GM12878 (cell line): ENCODE data around the gene ARHGEF17. TPM values are rescaled to one million over a fixed set of nuclear protein-coding genes. Genes with fewer than 3 reads are reported as not detected.

Experiments
- ATAC-seq: fragments of 200-7000 bp; cut with Tn5 transposase; 3 replicates; pipeline ENCODE4 v1.9.1; 2020; ENCODE audit warnings: mild to moderate bottlenecking, moderate library complexity
- BruUV-seq: library from RNA; stranded (reverse); fragments of 400-500 nt; replicated peaks from 2 replicates; lab custom pipeline; 2021; lab: Mats Ljungman, UMichigan
- CTCF ChIA-PET: fragments of 300-600 bp; sonication (Branson Sonifier 250); formaldehyde crosslinking; extraction: SDS; loops from one replicate; lab custom pipeline; 2021; ENCODE audit warnings: inconsistent platforms; lab: Yijun Ruan, JAX
- POLR2A ChIA-PET: fragments of 350-600 bp; formaldehyde crosslinking; extraction: SDS; loops from one replicate; lab custom pipeline; 2021; ENCODE audit warnings: inconsistent platforms; lab: Charles Lee
- RAD21 ChIA-PET: fragments of 300-600 bp; sonication (Branson Sonifier 250); formaldehyde crosslinking; loops from one replicate; lab custom pipeline; 2023; ENCODE audit warnings: antibody characterized with exemption; ENCODE audit not compliant: unreplicated experiment; lab: Charles Lee
- SMC1A ChIA-PET: fragments of 300-600 bp; sonication (Branson Sonifier 250); formaldehyde crosslinking; loops from one replicate; lab custom pipeline; 2023; ENCODE audit not compliant: unreplicated experiment, uncharacterized antibody; lab: Charles Lee
- DNase-seq: peaks from one replicate; pipeline ENCODE4 v3.0.0-alpha.2; 2011; ENCODE audit warnings: low read depth, low spot score
- FAIRE-seq: peaks from 3 replicates; lab custom pipeline; 2011; peaks lifted over from hg19 to GRCh38; lab: Jason Lieb, UNC
- H2AFZ ChIP-seq: 2 replicates; pipeline ENCODE4 v1.6.0; 2011; ENCODE audit warnings: low read depth, low read length, control low read depth; ENCODE audit not compliant: control insufficient read depth
- H3K27ac ChIP-seq: 2 replicates; pipeline ENCODE4 v1.5.1; 2011; ENCODE audit warnings: control low read depth; ENCODE audit not compliant: control insufficient read depth, insufficient read depth
- H3K27me3 ChIP-seq, 2 experiments: replicated peaks in 1 of 2; 2 replicates each; pipeline versions ENCODE4 v1.6.0 to v1.6.1; 2011; ENCODE audit warnings: low read length in 1 of 2; ENCODE audit not compliant: control insufficient read depth in 2 of 2, insufficient read depth in 2 of 2
- H3K36me3 ChIP-seq, 2 experiments: 2 replicates each; pipeline ENCODE4 v1.5.1; 2011; ENCODE audit warnings: low read length in 1 of 2; ENCODE audit not compliant: control insufficient read depth in 2 of 2, insufficient read depth in 2 of 2
- H3K4me1 ChIP-seq: 2 replicates; pipeline ENCODE4 v1.6.1; 2011; ENCODE audit warnings: mild to moderate bottlenecking, low read length, moderate library complexity, mixed read lengths; ENCODE audit not compliant: control insufficient read depth, insufficient read depth
- H3K4me2 ChIP-seq: 2 replicates; pipeline ENCODE4 v1.6.0; 2011; ENCODE audit warnings: control low read depth; ENCODE audit not compliant: control insufficient read depth, insufficient read depth
- H3K4me3 ChIP-seq: fragments of 200-600 bp; sonication (generic); 2 replicates; pipeline ENCODE4 v1.5.1; 2016
- H3K79me2 ChIP-seq: 2 replicates; pipeline ENCODE4 v1.6.0; 2011; ENCODE audit warnings: low read length; ENCODE audit not compliant: control insufficient read depth, insufficient read depth
- H3K9ac ChIP-seq: 2 replicates; pipeline ENCODE4 v1.8.0; 2011; ENCODE audit warnings: low read length, control low read depth, mixed read lengths; ENCODE audit not compliant: control insufficient read depth, insufficient read depth
- H3K9me3 ChIP-seq: replicated peaks from 3 replicates; pipeline ENCODE4 v1.5.1; 2011; ENCODE audit warnings: mild to moderate bottlenecking, low read length; ENCODE audit not compliant: control insufficient read depth, insufficient read depth
- H4K20me1 ChIP-seq: 2 replicates; pipeline ENCODE4 v1.6.0; 2011; ENCODE audit not compliant: control insufficient read depth, insufficient read depth
- BCL3 ChIP-seq: IDR thresholded peaks from 2 replicates; pipeline ENCODE4 v1.6.1; 2011; ENCODE audit warnings: borderline replicate concordance, low read depth, mild to moderate bottlenecking, moderate library complexity, low read length; ENCODE audit not compliant: insufficient read depth, poor library complexity, severe bottlenecking
- HDGF ChIP-seq: fragments of 450-650 bp; IDR thresholded peaks from 2 replicates; pipeline ENCODE4 v1.6.1; 2016; ENCODE audit warnings: antibody characterized with exemption
- MYC ChIP-seq: IDR thresholded peaks from 2 replicates; pipeline ENCODE4 v1.6.1; 2011; ENCODE audit warnings: mild to moderate bottlenecking, low read length, moderate library complexity, inconsistent platforms; ENCODE audit not compliant: insufficient read depth, insufficient replicate concordance, insufficient read length, severe bottlenecking
- NBN ChIP-seq: fragments of 450-650 bp; IDR thresholded peaks from 2 replicates; pipeline ENCODE4 v1.6.1; 2016
- PBX3 ChIP-seq: IDR thresholded peaks from 2 replicates; pipeline ENCODE4 v1.6.1; 2011; ENCODE audit warnings: mild to moderate bottlenecking, low read depth, low read length, moderate library complexity; ENCODE audit not compliant: insufficient replicate concordance
- POLR2AphosphoS5 ChIP-seq: IDR thresholded peaks from 2 replicates; pipeline ENCODE4 v1.6.1; 2011; ENCODE audit warnings: mild to moderate bottlenecking, low read length, inconsistent platforms
- TAF1 ChIP-seq: IDR thresholded peaks from 2 replicates; pipeline ENCODE4 v1.6.1; 2011; ENCODE audit warnings: mild to moderate bottlenecking, low read depth, low read length, borderline replicate concordance
- ZBTB4 ChIP-seq: fragments of 450-650 bp; formaldehyde crosslinking; IDR thresholded peaks from 2 replicates; pipeline ENCODE4 v1.4.0; 2022; ENCODE audit warnings: mild to moderate bottlenecking, moderate library complexity
- ZNF274 ChIP-seq: IDR thresholded peaks from one replicate; pipeline ENCODE4 v1.8.0; 2011; ENCODE audit not compliant: insufficient read length, insufficient read depth
- WGBS: methylation state at CpG from one replicate; pipeline ENCODE4 v1.1.6; 2016; ENCODE audit warnings: low lambda C conversion rate; ENCODE audit not compliant: insufficient replicate concordance, insufficient coverage; ENCODE audit errors: missing lambda C conversion rate; 5-methylcytosine and 5-hydroxymethylcytosine counted together
- in situ Hi-C: fragments of 300-500 bp; cut with MboI; formaldehyde crosslinking; loops from 9 replicates; pipeline ENCODE4 v1.14.3; 2018; ENCODE audit warnings: mixed read lengths
- intact Hi-C: fragments of 100-400 bp; cut with micrococcal nuclease; formaldehyde crosslinking; loops from one replicate; pipeline ENCODE4 v1.14.2; 2022; ENCODE audit not compliant: unreplicated experiment
- polyA plus RNA-seq, 11 experiments: library from polyadenylated mRNA; depleted of rRNA in 4 of 11; unstranded in 6 of 11; stranded (reverse) in 5 of 11; fragments of >200 nt; fragmentation: Nextera tagmentation in 4 of 11; fragmentation: Illumina TruSeq in 1 of 11; extraction: Ambion mirVana in 4 of 11; extraction: Trizol in 1 of 11; gene quantifications; 1 replicate in 1 of 11; 2 replicates in 10 of 11; pipeline versions ENCODE4 v1.2.1 to v1.2.3, GENCODE V29; 2011 to 2016; ENCODE audit warnings: inconsistent platforms in 2 of 11, missing spikeins in 2 of 11, low read depth in 1 of 11
- total RNA-seq, 4 experiments: library from RNA; depleted of rRNA in 3 of 4; stranded (reverse); fragments of >200 nt in 3 of 4; fragmentation: Illumina TruSeq in 1 of 4; extraction: Trizol in 1 of 4; gene quantifications; 2 replicates each; pipeline versions ENCODE4 v1.2.1 to v1.2.3, GENCODE V29; 2013 to 2021
- TF ChIP-seq, protein P1 (sequence below): fragments of 450-650 bp; IDR thresholded peaks from 2 replicates; pipeline ENCODE4 v1.6.1; 2017; ENCODE audit warnings: mild to moderate bottlenecking

ARHGEF17 gene
- total and polyA plus RNA-seq, 10 of the 15 experiments (the other 5 are each of a cell fraction or from before 2014, with no cell fraction given), result 0.15 to 11.0 (median 1.7) TPM

DNA sequence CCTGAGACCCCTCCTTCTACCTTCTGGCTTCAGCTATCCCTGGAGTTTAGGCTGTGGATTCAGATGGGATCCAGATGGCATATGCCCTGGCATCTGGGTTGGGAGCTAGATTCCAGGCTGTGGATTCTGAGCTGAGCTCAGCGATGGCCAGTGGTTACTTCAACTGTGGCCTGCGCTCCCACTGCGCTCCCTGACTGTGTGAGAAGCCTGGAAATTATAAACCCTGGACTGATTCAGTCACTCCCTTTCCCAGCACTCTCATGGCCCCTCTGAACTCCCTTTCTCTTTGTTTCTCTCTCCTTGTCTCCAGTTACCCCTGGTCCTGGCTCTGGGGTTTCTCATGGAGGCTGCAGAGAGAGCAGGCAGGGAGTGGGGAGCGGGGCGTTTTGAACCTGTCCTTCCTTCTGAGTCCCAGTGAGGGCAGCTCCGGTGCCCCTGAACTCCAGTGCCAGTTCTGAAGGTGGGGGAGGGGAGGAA, 4.8 kb downstream of the ARHGEF17 start:
- intact Hi-C loops, result no loop called here
- ATAC-seq, result no peak
- Histone ChIP-seq H3K4me1 (peaks cover 14% of the 10 kb centered on the region), H3K9me3 (no peaks in the 10 kb centered on the region), H3K27me3 (no peaks in the 10 kb centered on the region), H3K36me3 (0 out of 4 replicates have a peak, but pooled peaks cover 0 to 1% of the 10 kb centered on the region in 2 experiments), H3K4me2 (peak overlapping the region; percentile 65), H3K4me3 (peak overlapping the region; percentile 16), H3K79me2 (peaks cover 61% of the 10 kb centered on the region), H3K27ac (peak overlapping the region; percentile 63), H3K9ac (peak overlapping the region; percentile 40), H2AFZ (no peak overlapping the region), H4K20me1 (no peaks in the 10 kb centered on the region)
- RAD21 ChIA-PET, result interaction anchor here (1.5 to 5.4 kb wide), 4 partner anchors 9 to 72 kb away, joined by 3 to 40 read pairs (median 22); no protein-coding TSS in a partner anchor
- SMC1A ChIA-PET, result interaction anchor here (1.0 to 3.3 kb wide), 3 partner anchors 12 to 155 kb away, joined by 3 to 56 read pairs (median 3); no protein-coding TSS in a partner anchor
- POLR2A ChIA-PET, result interaction anchor here (1.4 to 6.4 kb wide), 3 partner anchors 14 to 644 kb away, joined by 3 to 78 read pairs (median 6); no protein-coding TSS in a partner anchor
- WGBS, result 93% methylated on average over 6 of the region's 6 CpGs
- DNase-seq, result no peak
- FAIRE-seq, result no peak
- CTCF ChIA-PET, result interaction anchor here (0.6 to 4.1 kb wide), 9 partner anchors 9 to 69 kb away, joined by 3 to 42 read pairs (median 10); no protein-coding TSS in a partner anchor
- in situ Hi-C loops, result no loop called here
- BruUV-seq, result no TSS peak
- TF ChIP-seq TAF1 (no peak), MYC (no peak), HDGF (no peak), BCL3 (no peak), PBX3 (no peak), NBN (no peak), ZBTB4 (no peak), ZNF274 (no peak), POLR2AphosphoS5 (no peak)
- TF ChIP-seq, protein P1, sequence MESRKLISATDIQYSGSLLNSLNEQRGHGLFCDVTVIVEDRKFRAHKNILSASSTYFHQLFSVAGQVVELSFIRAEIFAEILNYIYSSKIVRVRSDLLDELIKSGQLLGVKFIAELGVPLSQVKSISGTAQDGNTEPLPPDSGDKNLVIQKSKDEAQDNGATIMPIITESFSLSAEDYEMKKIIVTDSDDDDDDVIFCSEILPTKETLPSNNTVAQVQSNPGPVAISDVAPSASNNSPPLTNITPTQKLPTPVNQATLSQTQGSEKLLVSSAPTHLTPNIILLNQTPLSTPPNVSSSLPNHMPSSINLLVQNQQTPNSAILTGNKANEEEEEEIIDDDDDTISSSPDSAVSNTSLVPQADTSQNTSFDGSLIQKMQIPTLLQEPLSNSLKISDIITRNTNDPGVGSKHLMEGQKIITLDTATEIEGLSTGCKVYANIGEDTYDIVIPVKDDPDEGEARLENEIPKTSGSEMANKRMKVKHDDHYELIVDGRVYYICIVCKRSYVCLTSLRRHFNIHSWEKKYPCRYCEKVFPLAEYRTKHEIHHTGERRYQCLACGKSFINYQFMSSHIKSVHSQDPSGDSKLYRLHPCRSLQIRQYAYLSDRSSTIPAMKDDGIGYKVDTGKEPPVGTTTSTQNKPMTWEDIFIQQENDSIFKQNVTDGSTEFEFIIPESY, result no peak
